ENCODE results near the gene NCAM1. TPM values are rescaled to one million over a fixed set of nuclear protein-coding genes. Genes with fewer than 3 reads are reported as not detected.

Gene NCAM1
- total and polyA plus RNA-seq, 4 experiments from 2014 or later, result 0.39 TPM; not detected in 3

GRCh38 chr11:113255741-113256140, 294.5 kb downstream of the NCAM1 start:
- no peak overlapping the region for H3K4me3 ChIP-seq (ENCODE audit: low read length in 2 of 2)
- ChIA-PET CTCF (ENCODE audit: partially characterized antibody) (no interaction called here), POLR2A (ENCODE audit: partially characterized antibody) (no interaction called here)
- Mint-ChIP-seq H3K27ac (no peak overlapping the region), H3K36me3 (no peaks in the 10 kb centered on the region), H3K9me3 (no peaks in the 10 kb centered on the region), H3K27me3 (peaks cover 0 to 4% of the 10 kb centered on the region in 2 donors), H3K4me1 (no peaks in the 10 kb centered on the region), H3K4me3 (no peak overlapping the region)
- H3K27me3 ChIP-seq (ENCODE audit: insufficient read depth, low read length), result no peaks in the 10 kb centered on the region
- H3K27ac ChIP-seq (ENCODE audit: low read depth, low read length), result no peak overlapping the region
- intact Hi-C loops (cut with micrococcal nuclease), result no loop called here
- no peaks in the 10 kb centered on the region for H3K9me3 ChIP-seq (ENCODE audit: control insufficient read depth in 1 of 2, low read length in 2 of 2)
- no peak for DNase-seq
- H3K36me3 ChIP-seq (ENCODE audit: insufficient read depth, low read length), result no peaks in the 10 kb centered on the region
- H3K4me1 ChIP-seq (ENCODE audit: insufficient read depth, low read length), result no peaks in the 10 kb centered on the region

GRCh38 chr11:113256431-113257202, 295.4 kb downstream of the NCAM1 start:
- CTCF ChIA-PET (ENCODE audit: partially characterized antibody), result no interaction called here
- no peaks in the 10 kb centered on the region for H3K4me1 Mint-ChIP-seq
- POLR2A ChIA-PET (ENCODE audit: partially characterized antibody), result no interaction called here

GRCh38 chr11:113260096-113260425, 298.8 kb downstream of the NCAM1 start:
- Mint-ChIP-seq H3K27me3 (peaks cover 4 to 5% of the 10 kb centered on the region in 2 donors), H3K9me3 (no peaks in the 10 kb centered on the region), H3K4me1 (peaks cover 0 to 3% (median 0%) of the 10 kb centered on the region in 4 donors), H3K36me3 (no peaks in the 10 kb centered on the region), H3K27ac (no peak overlapping the region), H3K4me3 (no peak overlapping the region)
- CTCF ChIA-PET (ENCODE audit: partially characterized antibody), result no interaction called here
- DNase-seq, result no peak
- H3K27ac ChIP-seq (ENCODE audit: low read depth, low read length), result no peak overlapping the region
- H3K36me3 ChIP-seq (ENCODE audit: insufficient read depth, low read length), result no peaks in the 10 kb centered on the region
- H3K4me3 ChIP-seq (ENCODE audit: low read length in 2 of 2), result no peak overlapping the region
- POLR2A ChIA-PET (ENCODE audit: partially characterized antibody), result no interaction called here
- no peaks in the 10 kb centered on the region for H3K4me1 ChIP-seq (ENCODE audit: insufficient read depth, low read length)
- no peaks in the 10 kb centered on the region for H3K27me3 ChIP-seq (ENCODE audit: insufficient read depth, low read length)
- no peaks in the 10 kb centered on the region for H3K9me3 ChIP-seq (ENCODE audit: control insufficient read depth in 1 of 2, low read length in 2 of 2)
- intact Hi-C loops (cut with micrococcal nuclease), result no loop called here

More at GRCh38 chr11:113256431-113257202, 295.4 kb downstream of the NCAM1 start:
- no peak for DNase-seq
- Histone ChIP-seq H3K4me1 (ENCODE audit: insufficient read depth, low read length) (no peaks in the 10 kb centered on the region), H3K27ac (ENCODE audit: low read depth, low read length) (no peak overlapping the region), H3K9me3 (ENCODE audit: control insufficient read depth in 1 of 2, low read length in 2 of 2) (no peaks in the 10 kb centered on the region), H3K36me3 (ENCODE audit: insufficient read depth, low read length) (no peaks in the 10 kb centered on the region), H3K4me3 (ENCODE audit: low read length in 2 of 2) (no peak overlapping the region), H3K27me3 (ENCODE audit: insufficient read depth, low read length) (no peaks in the 10 kb centered on the region)
- no peaks in the 10 kb centered on the region for H3K36me3 Mint-ChIP-seq
- H3K27ac Mint-ChIP-seq, result no peak overlapping the region
- H3K9me3 Mint-ChIP-seq, result no peaks in the 10 kb centered on the region
- H3K27me3 Mint-ChIP-seq, result peaks cover 0 to 4% of the 10 kb centered on the region in 2 donors
- no peak overlapping the region for H3K4me3 Mint-ChIP-seq
- intact Hi-C loops (cut with micrococcal nuclease), result no loop called here

- Histone ChIP-seq H3K27ac (ENCODE audit: low read depth, low read length) (no peak overlapping the region), H3K36me3 (ENCODE audit: insufficient read depth, low read length) (no peaks in the 10 kb centered on the region), H3K4me1 (ENCODE audit: insufficient read depth, low read length) (no peaks in the 10 kb centered on the region), H3K9me3 (ENCODE audit: control insufficient read depth in 1 of 2, low read length in 2 of 2) (no peaks in the 10 kb centered on the region), H3K27me3 (ENCODE audit: insufficient read depth, low read length) (no peaks in the 10 kb centered on the region), H3K4me3 (ENCODE audit: low read length in 2 of 2) (no peak overlapping the region)
- H3K27me3 Mint-ChIP-seq, result peaks cover 6% of the 10 kb centered on the region in 2 donors
- no peak for DNase-seq
- H3K27ac Mint-ChIP-seq, result no peak overlapping the region
- no peaks in the 10 kb centered on the region for H3K9me3 Mint-ChIP-seq
- intact Hi-C loops (cut with micrococcal nuclease), result no loop called here
- H3K4me3 Mint-ChIP-seq, result no peak overlapping the region
- no peaks in the 10 kb centered on the region for H3K36me3 Mint-ChIP-seq
- CTCF ChIA-PET (ENCODE audit: partially characterized antibody), result no interaction called here
- peaks cover 0 to 3% (median 0%) of the 10 kb centered on the region in 4 donors for H3K4me1 Mint-ChIP-seq
- POLR2A ChIA-PET (ENCODE audit: partially characterized antibody), result no interaction called here
Measured at GRCh38 chr11:113260541-113260940, 299.3 kb downstream of the NCAM1 start.

GRCh38 chr11:113261709-113262475, 300.7 kb downstream of the NCAM1 start:
- H3K9me3 ChIP-seq (ENCODE audit: control insufficient read depth in 1 of 2, low read length in 2 of 2), result no peaks in the 10 kb centered on the region
- H3K4me3 ChIP-seq (ENCODE audit: low read length in 2 of 2), result no peak overlapping the region
- H3K27me3 ChIP-seq (ENCODE audit: insufficient read depth, low read length), result no peaks in the 10 kb centered on the region
- H3K27ac ChIP-seq (ENCODE audit: low read depth, low read length), result no peak overlapping the region
- intact Hi-C loops (cut with micrococcal nuclease), result no loop called here
- Mint-ChIP-seq H3K27me3 (peaks cover 8% of the 10 kb centered on the region in 2 donors), H3K4me3 (no peak overlapping the region), H3K27ac (no peak overlapping the region), H3K36me3 (no peaks in the 10 kb centered on the region), H3K4me1 (peaks cover 0 to 3% (median 0%) of the 10 kb centered on the region in 4 donors), H3K9me3 (no peaks in the 10 kb centered on the region)
- CTCF ChIA-PET (ENCODE audit: partially characterized antibody), result no interaction called here
- POLR2A ChIA-PET (ENCODE audit: partially characterized antibody), result no interaction called here
- no peak for DNase-seq
- H3K4me1 ChIP-seq (ENCODE audit: insufficient read depth, low read length), result no peaks in the 10 kb centered on the region
- H3K36me3 ChIP-seq (ENCODE audit: insufficient read depth, low read length), result no peaks in the 10 kb centered on the region

- H3K27me3 Mint-ChIP-seq, result peaks cover 8% of the 10 kb centered on the region in 2 donors
- no peaks in the 10 kb centered on the region for H3K27me3 ChIP-seq (ENCODE audit: insufficient read depth, low read length)
- no peak overlapping the region for H3K27ac ChIP-seq (ENCODE audit: low read depth, low read length)
- no peaks in the 10 kb centered on the region for H3K9me3 Mint-ChIP-seq
- H3K4me1 ChIP-seq (ENCODE audit: insufficient read depth, low read length), result no peaks in the 10 kb centered on the region
- no peaks in the 10 kb centered on the region for H3K36me3 ChIP-seq (ENCODE audit: insufficient read depth, low read length)
- H3K4me3 Mint-ChIP-seq, result no peak overlapping the region
- peaks cover 0 to 3% (median 0%) of the 10 kb centered on the region in 4 donors for H3K4me1 Mint-ChIP-seq
- H3K9me3 ChIP-seq (ENCODE audit: control insufficient read depth in 1 of 2, low read length in 2 of 2), result no peaks in the 10 kb centered on the region
- no peak overlapping the region for H3K4me3 ChIP-seq (ENCODE audit: low read length in 2 of 2)
- DNase-seq, result peak in 4 of 5 donors; percentile 5 to 50 (median 28)
- intact Hi-C loops (cut with micrococcal nuclease), result no loop called here
- ChIA-PET CTCF (ENCODE audit: partially characterized antibody) (no interaction called here), POLR2A (ENCODE audit: partially characterized antibody) (no interaction called here)
- no peaks in the 10 kb centered on the region for H3K36me3 Mint-ChIP-seq
- peak overlapping the region in 1 of 7 donors; percentile 68 for H3K27ac Mint-ChIP-seq
Measured at GRCh38 chr11:113262594-113262993, 301.4 kb downstream of the NCAM1 start.

- Mint-ChIP-seq H3K4me3 (no peak overlapping the region), H3K27ac (no peak overlapping the region), H3K36me3 (no peaks in the 10 kb centered on the region), H3K4me1 (peaks cover 0 to 3% (median 0%) of the 10 kb centered on the region in 4 donors), H3K9me3 (no peaks in the 10 kb centered on the region), H3K27me3 (peaks cover 8% of the 10 kb centered on the region in 2 donors)
- no peak overlapping the region for H3K27ac ChIP-seq (ENCODE audit: low read depth, low read length)
- H3K4me3 ChIP-seq (ENCODE audit: low read length in 2 of 2), result no peak overlapping the region
- H3K36me3 ChIP-seq (ENCODE audit: insufficient read depth, low read length), result no peaks in the 10 kb centered on the region
- DNase-seq, result no peak
- CTCF ChIA-PET (ENCODE audit: partially characterized antibody), result no interaction called here
- no peaks in the 10 kb centered on the region for H3K9me3 ChIP-seq (ENCODE audit: control insufficient read depth in 1 of 2, low read length in 2 of 2)
- POLR2A ChIA-PET (ENCODE audit: partially characterized antibody), result no interaction called here
- intact Hi-C loops (cut with micrococcal nuclease), result no loop called here
- H3K4me1 ChIP-seq (ENCODE audit: insufficient read depth, low read length), result no peaks in the 10 kb centered on the region
- no peaks in the 10 kb centered on the region for H3K27me3 ChIP-seq (ENCODE audit: insufficient read depth, low read length)
Measured at GRCh38 chr11:113263458-113264259, 302.4 kb downstream of the NCAM1 start.

Data from CD4-positive, alpha-beta memory T cell (primary cell).